GM21360 (cell line): ENCODE results near the gene CLIC3.

Source experiments
- ATAC-seq: cut with Tn5 transposase; IDR thresholded peaks from one replicate; pipeline ENCODE4 v1.9.1; 2021; ENCODE audit warnings: mild to moderate bottlenecking, moderate library complexity; ENCODE audit not compliant: unreplicated experiment

The CLIC3 gene

DNA sequence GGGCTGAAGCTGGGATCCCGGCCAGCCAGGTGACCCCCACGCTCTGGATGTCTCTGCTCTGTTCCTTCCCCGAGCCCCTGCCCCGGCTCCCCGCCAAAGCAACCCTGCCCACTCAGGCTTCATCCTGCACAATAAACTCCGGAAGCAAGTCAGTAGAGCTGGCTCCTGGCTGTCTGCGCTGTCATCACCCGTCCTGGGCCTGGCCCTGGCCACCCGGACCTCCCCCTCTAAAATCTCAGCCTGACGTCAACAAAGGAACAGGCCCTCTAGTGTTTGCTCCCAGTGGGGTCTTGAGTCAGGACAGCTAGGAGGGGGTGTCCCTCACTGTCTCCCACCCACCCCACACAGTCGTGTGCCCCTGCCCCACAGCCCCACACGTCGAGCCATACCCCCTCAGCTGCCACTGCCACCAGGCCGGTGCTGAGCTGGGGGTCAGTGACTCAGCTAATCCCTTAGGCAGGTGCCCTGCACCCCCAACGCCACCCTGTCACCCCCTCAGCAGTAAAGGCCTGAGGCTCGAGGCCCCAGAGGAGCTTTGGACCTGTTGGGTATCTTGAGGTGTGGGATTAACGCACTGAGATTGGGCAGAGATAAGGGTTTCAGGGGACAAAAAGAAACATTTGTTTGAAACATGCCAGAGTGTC lies 14.7 kb downstream of the CLIC3 start:
- ATAC-seq: no peak

GRCh38 chr9:136980669-136981478 lies 15.5 kb downstream of the CLIC3 start:
- ATAC-seq: no peak

DNA sequence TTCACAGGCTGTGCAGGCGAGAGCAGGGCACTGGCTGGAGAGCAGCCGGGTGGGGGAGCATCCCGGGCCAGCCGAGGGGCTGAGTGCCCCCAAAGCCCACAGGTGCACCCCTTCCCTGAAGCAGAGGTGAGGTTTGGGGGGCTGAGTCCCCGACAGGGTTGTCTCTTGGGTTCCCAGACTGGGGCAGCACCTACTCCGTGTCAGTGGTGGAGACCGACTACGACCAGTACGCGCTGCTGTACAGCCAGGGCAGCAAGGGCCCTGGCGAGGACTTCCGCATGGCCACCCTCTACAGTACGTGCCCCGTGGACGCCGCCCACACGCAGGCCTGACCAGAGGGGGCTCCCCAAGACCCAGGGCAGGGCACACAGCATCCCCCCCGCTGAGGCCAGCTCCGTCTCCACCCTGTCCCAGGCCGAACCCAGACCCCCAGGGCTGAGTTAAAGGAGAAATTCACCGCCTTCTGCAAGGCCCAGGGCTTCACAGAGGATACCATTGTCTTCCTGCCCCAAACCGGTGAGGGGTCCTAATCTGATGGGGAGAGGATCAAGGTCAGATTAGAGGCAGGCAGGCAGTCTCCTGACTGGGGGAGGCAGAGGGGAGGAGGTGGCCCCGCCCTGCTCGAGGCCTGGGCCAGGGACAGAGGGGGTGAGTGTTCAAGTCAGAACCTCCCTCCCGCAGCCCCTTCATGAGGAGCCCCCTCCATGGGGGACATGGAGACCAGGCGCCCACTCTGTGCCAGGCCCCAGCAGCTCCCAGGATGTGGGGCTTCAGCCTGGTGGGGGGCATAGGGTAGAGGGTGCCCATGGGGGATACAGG lies 16.4 kb downstream of the CLIC3 start:
- ATAC-seq: no peak

- no peak for ATAC-seq
These were observed 17.4 kb downstream of the CLIC3 start for GRCh38 chr9:136978865-136979544.

GRCh38 chr9:136978073-136978864 lies 18.1 kb downstream of the CLIC3 start:
- ATAC-seq: no peak

- ATAC-seq: no peak
These were observed 18.7 kb downstream of the CLIC3 start for GRCh38 chr9:136977649-136978072.

DNA sequence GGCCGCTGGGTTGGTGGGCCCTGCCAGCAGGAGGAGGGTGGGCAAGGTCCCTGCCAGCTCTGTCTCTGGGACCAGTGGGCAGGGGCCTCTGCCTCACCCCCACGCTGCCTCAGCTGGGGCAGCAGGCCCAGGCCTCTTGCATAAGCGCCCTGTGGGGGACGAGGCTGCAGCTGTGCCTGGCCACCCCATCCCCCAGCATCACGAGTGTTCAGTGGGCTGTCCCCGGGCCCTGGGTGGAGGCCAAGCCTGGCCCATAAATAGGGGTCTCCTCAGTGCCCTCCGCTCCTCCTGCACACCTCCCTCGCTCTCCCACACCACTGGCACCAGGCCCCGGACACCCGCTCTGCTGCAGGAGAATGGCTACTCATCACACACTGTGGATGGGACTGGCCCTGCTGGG lies 19.1 kb downstream of the CLIC3 start, which contains the start of gene PTGDS:
Gene PTGDS (plus strand): TSS at position 282 of the 400 bp plus-strand sequence. CDS start 75 bp downstream, at position 357.
- no peak for ATAC-seq

DNA sequence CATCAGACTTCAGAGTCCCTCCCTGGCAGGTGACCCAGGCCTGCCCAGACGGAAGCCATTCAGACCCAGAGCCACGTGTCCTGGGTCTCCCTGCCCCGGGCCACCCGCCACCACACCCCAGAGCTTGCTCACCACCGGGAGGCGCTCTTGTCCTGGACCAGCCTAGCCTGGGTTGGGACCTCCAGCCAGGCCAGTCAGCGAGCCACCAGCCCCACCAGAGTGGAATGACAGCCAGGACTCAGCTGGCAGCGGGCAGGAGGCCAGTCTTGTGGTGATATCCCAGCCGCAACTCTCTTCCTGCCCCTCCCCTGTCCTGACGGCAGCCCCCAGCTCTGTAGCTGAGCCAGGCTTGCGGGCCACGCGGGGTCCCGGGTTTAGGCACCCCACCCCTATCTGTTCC lies 20.7 kb downstream of the CLIC3 start:
- no peak for ATAC-seq

GRCh38 chr9:136974817-136975535 lies 21.4 kb downstream of the CLIC3 start:
- ATAC-seq: no peak

GRCh38 chr9:136973618-136974617 lies 22.4 kb downstream of the CLIC3 start:
- no peak for ATAC-seq

- ATAC-seq: no peak
These were observed 23.6 kb downstream of the CLIC3 start for GRCh38 chr9:136972743-136973142.

GRCh38 chr9:136972335-136972734 lies 24.0 kb downstream of the CLIC3 start:
- ATAC-seq: no peak

DNA sequence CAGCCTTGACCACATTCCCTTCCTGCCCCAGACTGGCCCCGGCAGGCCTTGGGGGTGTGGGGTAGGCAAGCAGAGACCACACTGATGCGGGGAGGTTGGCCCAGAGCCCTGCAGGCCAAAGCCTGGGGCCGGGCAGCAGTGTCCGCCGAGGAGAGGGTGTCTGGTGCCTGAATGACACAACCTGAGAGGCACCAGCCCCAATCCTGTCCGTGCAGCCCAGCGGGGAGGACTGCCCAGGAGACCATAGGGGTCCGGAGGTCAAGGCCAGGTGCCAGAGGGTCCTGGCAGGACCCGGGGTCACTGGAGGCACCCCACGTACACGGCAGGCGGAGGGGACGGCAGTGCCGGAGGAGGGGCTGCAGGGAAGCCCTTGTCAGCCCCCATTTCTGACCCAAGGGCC lies 24.6 kb downstream of the CLIC3 start:
- ATAC-seq: no peak

DNA sequence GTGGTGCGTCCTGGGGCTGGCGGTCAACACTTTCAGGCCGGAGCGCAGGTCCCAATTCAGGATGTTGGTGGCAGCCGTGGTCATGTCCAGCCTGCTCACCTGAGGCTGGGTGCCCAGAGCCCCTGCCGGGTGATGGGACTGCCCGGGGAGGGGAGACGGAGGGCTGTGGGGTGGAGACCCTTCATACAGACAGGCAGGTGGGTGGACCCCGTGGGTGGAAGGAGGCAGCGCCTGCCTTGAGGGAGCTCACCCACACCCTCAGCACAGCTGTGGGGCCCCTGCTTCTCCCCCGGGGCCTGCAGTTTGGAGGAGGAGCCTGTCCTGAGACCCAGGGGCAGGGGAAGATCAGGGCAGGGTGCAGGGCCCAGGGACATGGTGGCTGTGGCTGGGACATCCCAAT lies 26.0 kb downstream of the CLIC3 start:
- ATAC-seq: no peak

- no peak for ATAC-seq
These were observed 26.6 kb downstream of the CLIC3 start for GRCh38 chr9:136969774-136970173.

DNA sequence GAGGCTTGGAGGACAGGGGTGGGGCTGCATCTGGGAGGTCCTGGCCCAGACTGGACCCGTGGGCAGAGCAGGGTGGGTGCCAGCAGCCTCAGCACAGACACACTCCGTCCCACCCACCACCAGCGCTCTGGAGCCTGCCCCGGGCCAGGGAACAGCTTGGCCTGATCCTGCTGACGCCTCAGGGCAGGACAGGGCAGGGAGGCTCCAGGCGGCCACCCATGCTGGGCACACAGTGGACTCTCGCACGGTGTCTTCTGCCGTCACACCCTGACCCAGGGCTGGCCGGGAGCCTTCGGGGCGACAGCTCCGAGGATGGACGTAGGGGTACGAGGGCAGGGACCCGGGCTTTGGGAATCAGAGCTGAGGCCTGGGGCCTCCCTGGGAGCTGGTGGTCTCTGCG lies 27.2 kb downstream of the CLIC3 start:
- no peak for ATAC-seq

GRCh38 chr9:136968333-136969127 lies 27.8 kb downstream of the CLIC3 start:
- no peak for ATAC-seq
